ENCODE results near the gene EZR.

DNA sequence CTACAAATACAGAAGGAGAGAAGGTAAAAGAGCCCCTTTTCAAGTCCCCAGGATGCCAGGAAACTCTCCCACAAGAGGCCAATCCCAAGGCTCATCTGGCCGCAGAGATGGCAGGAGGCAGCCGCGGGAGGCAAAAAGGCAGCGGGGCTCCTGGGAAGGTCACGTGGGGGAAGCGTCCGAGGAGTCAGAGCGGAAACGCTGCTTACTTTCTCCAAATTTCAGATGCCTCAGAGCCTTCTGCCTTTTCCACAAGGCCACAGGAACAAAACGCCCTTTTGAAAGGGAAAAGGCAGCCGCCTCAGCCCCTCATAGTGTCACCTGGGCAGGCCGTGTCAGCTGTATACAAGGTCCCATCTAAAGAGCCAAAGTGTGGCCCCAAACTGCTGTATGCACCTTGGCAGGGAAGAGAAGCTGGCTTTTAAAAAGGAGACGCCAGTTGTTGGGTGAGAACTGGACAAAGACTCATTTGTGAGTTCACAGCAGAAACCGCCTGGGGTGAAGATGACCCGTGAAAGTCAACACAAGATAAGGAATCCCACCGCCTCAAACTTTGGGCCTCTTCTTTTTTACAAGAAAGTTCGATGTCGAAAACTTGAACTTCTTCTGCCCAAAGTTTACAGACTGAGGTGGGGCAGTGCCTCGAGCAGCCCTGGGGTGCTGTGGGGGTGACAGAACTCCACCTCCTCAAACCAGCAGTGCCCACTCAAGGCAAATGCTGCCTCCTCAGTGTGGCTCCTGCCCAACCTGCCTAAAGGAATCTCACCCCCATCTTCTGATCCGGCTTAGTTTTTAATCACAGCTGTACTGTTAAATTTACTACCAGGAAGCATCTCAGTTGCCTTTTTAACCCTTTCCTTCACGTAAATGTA lies 45.4 kb downstream of the EZR start:
- TF ChIP-seq, protein P1, sequence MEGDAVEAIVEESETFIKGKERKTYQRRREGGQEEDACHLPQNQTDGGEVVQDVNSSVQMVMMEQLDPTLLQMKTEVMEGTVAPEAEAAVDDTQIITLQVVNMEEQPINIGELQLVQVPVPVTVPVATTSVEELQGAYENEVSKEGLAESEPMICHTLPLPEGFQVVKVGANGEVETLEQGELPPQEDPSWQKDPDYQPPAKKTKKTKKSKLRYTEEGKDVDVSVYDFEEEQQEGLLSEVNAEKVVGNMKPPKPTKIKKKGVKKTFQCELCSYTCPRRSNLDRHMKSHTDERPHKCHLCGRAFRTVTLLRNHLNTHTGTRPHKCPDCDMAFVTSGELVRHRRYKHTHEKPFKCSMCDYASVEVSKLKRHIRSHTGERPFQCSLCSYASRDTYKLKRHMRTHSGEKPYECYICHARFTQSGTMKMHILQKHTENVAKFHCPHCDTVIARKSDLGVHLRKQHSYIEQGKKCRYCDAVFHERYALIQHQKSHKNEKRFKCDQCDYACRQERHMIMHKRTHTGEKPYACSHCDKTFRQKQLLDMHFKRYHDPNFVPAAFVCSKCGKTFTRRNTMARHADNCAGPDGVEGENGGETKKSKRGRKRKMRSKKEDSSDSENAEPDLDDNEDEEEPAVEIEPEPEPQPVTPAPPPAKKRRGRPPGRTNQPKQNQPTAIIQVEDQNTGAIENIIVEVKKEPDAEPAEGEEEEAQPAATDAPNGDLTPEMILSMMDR (IDR thresholded peaks at IDR 0.05; ENCODE audit: poor library complexity), result no peak
- TF ChIP-seq EZH2 (IDR thresholded peaks at IDR 0.05; ENCODE audit: borderline replicate concordance), result no peak
- no peak for TF ChIP-seq EZH2phosphoT487 (IDR thresholded peaks at IDR 0.05; ENCODE audit: low read depth, severe bottlenecking, unreplicated experiment)
